RWPE2 (cell line): ENCODE measurements around the gene DSCAM.

Source experiments
- ATAC-seq: fragments of 200-7000 bp; cut with Tn5 transposase; 3 replicates; pipeline ENCODE4 v1.9.1; 2021; ENCODE audit warnings: low read depth
- DNase-seq: peaks from one replicate; pipeline ENCODE4 v3.0.0-alpha.2; 2020; ENCODE audit warnings: low spot score
- H3K27ac ChIP-seq: fragments of 450-650 bp; 2 replicates; pipeline ENCODE4 v1.5.1; 2017; ENCODE audit warnings: mild to moderate bottlenecking; ENCODE audit not compliant: poor library complexity, severe bottlenecking
- H3K27me3 ChIP-seq: fragments of 250-450 bp; sonication (Bioruptor Pico); 2 replicates; pipeline ENCODE4 v1.5.1; 2021; ENCODE audit warnings: mild to moderate bottlenecking, moderate library complexity; ENCODE audit not compliant: insufficient read depth, poor library complexity, severe bottlenecking
- H3K36me3 ChIP-seq: fragments of 250-450 bp; sonication (Bioruptor Pico); 2 replicates; pipeline ENCODE4 v1.5.1; 2020; ENCODE audit warnings: low read depth, mild to moderate bottlenecking, moderate library complexity
- H3K4me1 ChIP-seq: fragments of 250-450 bp; sonication (Bioruptor Pico); 2 replicates; pipeline ENCODE4 v1.5.1; 2021; ENCODE audit warnings: mild to moderate bottlenecking, moderate library complexity; ENCODE audit not compliant: insufficient read depth, poor library complexity, severe bottlenecking
- H3K4me3 ChIP-seq: fragments of 250-450 bp; sonication (Bioruptor Pico); 2 replicates; pipeline ENCODE4 v1.5.1; 2021; ENCODE audit warnings: mild to moderate bottlenecking, moderate library complexity; ENCODE audit not compliant: severe bottlenecking
- H3K9me3 ChIP-seq: fragments of 250-450 bp; sonication (Bioruptor Pico); 2 replicates; pipeline ENCODE4 v1.5.1; 2021; ENCODE audit warnings: mild to moderate bottlenecking, moderate library complexity; ENCODE audit not compliant: severe bottlenecking
- CTCF ChIP-seq: fragments of 450-650 bp; IDR thresholded peaks from one replicate; pipeline ENCODE4 v1.5.1; 2017; ENCODE audit warnings: mild to moderate bottlenecking, moderate library complexity; ENCODE audit not compliant: poor library complexity, severe bottlenecking

Gene DSCAM

GRCh38 chr21:40200946-40201345 lies 646.0 kb downstream of the DSCAM start:
- Histone ChIP-seq H3K4me3 (no peak overlapping the region), H3K4me1 (no peaks in the 10 kb centered on the region), H3K27ac (no peak overlapping the region), H3K36me3 (no peaks in the 10 kb centered on the region), H3K9me3 (no peaks in the 10 kb centered on the region), H3K27me3 (no peaks in the 10 kb centered on the region)
- no peak for TF ChIP-seq CTCF
- DNase-seq (no peak), ATAC-seq (no peak)

- no peak overlapping the region for H3K27ac ChIP-seq
- H3K4me3 ChIP-seq, result no peak overlapping the region
- no peaks in the 10 kb centered on the region for H3K36me3 ChIP-seq
- DNase-seq (no peak), ATAC-seq (no peak)
- no peaks in the 10 kb centered on the region for H3K27me3 ChIP-seq
- H3K9me3 ChIP-seq, result no peaks in the 10 kb centered on the region
- H3K4me1 ChIP-seq, result no peaks in the 10 kb centered on the region
- no peak for TF ChIP-seq CTCF
Measured at GRCh38 chr21:40200126-40200525, 646.8 kb downstream of the DSCAM start.

- Histone ChIP-seq H3K4me1 (no peaks in the 10 kb centered on the region), H3K36me3 (no peaks in the 10 kb centered on the region), H3K27ac (no peak overlapping the region), H3K9me3 (no peaks in the 10 kb centered on the region), H3K4me3 (no peak overlapping the region), H3K27me3 (no peaks in the 10 kb centered on the region)
- no peak for TF ChIP-seq CTCF
- ATAC-seq (no peak), DNase-seq (no peak)
Measured at GRCh38 chr21:40194185-40194980, 652.6 kb downstream of the DSCAM start.

GRCh38 chr21:40191616-40192015 lies 655.3 kb downstream of the DSCAM start:
- Histone ChIP-seq H3K4me3 (no peak overlapping the region), H3K27ac (no peak overlapping the region), H3K36me3 (no peaks in the 10 kb centered on the region), H3K9me3 (no peaks in the 10 kb centered on the region), H3K27me3 (no peaks in the 10 kb centered on the region), H3K4me1 (no peaks in the 10 kb centered on the region)
- DNase-seq (no peak), ATAC-seq (no peak)
- TF ChIP-seq CTCF, result no peak

- no peak overlapping the region for H3K4me3 ChIP-seq
- DNase-seq, result no peak
- no peaks in the 10 kb centered on the region for H3K27me3 ChIP-seq
- no peak for TF ChIP-seq CTCF
- H3K9me3 ChIP-seq, result no peaks in the 10 kb centered on the region
- H3K36me3 ChIP-seq, result no peaks in the 10 kb centered on the region
- ATAC-seq, result no peak
- H3K27ac ChIP-seq, result no peak overlapping the region
- no peaks in the 10 kb centered on the region for H3K4me1 ChIP-seq
Measured at GRCh38 chr21:40191196-40191595, 655.8 kb downstream of the DSCAM start.
